ENCODE results near the gene OSBP2.
A peak's percentile ranks its signal among the peaks of the same experiment; 100 is the strongest.

The OSBP2 gene

GRCh38 chr22:30908051-30908461, 213.4 kb downstream of the OSBP2 start:
- DNase-seq, result no peak

GRCh38 chr22:30909306-30909705, 214.6 kb downstream of the OSBP2 start:
- DNase-seq, result no peak

GRCh38 chr22:30910358-30910757, 215.7 kb downstream of the OSBP2 start:
- no peak for DNase-seq

- DNase-seq, result no peak
Observed at GRCh38 chr22:30918761-30919160, 224.1 kb downstream of the OSBP2 start.

- no peak for DNase-seq
Observed at GRCh38 chr22:30919973-30920372, 225.3 kb downstream of the OSBP2 start.

GRCh38 chr22:30920407-30920806, 225.7 kb downstream of the OSBP2 start:
- DNase-seq, result peak; percentile 55 to 85 (median 80)

GRCh38 chr22:30921108-30921507, 226.4 kb downstream of the OSBP2 start:
- DNase-seq, result no peak

GRCh38 chr22:30922151-30922611, 227.5 kb downstream of the OSBP2 start:
- peak; percentile 23 to 70 (median 46) for DNase-seq

- DNase-seq, result no peak
Observed at GRCh38 chr22:30923168-30923900, 228.7 kb downstream of the OSBP2 start.

- no peak for DNase-seq
Observed at GRCh38 chr22:30925667-30926066, 231.0 kb downstream of the OSBP2 start.

- no peak for DNase-seq
Observed at GRCh38 chr22:30926706-30927105, 232.0 kb downstream of the OSBP2 start.

GRCh38 chr22:30927806-30928205, 233.1 kb downstream of the OSBP2 start:
- no peak for DNase-seq

GRCh38 chr22:30928401-30928800, 233.7 kb downstream of the OSBP2 start:
- DNase-seq, result no peak

GRCh38 chr22:30930228-30930627, 235.6 kb downstream of the OSBP2 start:
- no peak for DNase-seq

- DNase-seq, result no peak
Observed at GRCh38 chr22:30931541-30932300, 237.0 kb downstream of the OSBP2 start.

- no peak for DNase-seq
Observed at GRCh38 chr22:30932661-30933060, 238.0 kb downstream of the OSBP2 start.

GRCh38 chr22:30933457-30933856, 238.8 kb downstream of the OSBP2 start:
- DNase-seq, result no peak

GRCh38 chr22:30934053-30934452, 239.4 kb downstream of the OSBP2 start:
- DNase-seq, result no peak

GRCh38 chr22:30940685-30941362, 246.2 kb downstream of the OSBP2 start:
- DNase-seq, result peak in 2 of 4 experiments; percentile 24 to 35

- DNase-seq, result no peak
Observed at GRCh38 chr22:30941363-30941740, 246.7 kb downstream of the OSBP2 start.

- peak in 2 of 4 experiments; percentile 21 to 57 for DNase-seq
Observed at GRCh38 chr22:30943368-30943767, 248.7 kb downstream of the OSBP2 start.

- DNase-seq, result no peak
Observed at GRCh38 chr22:30944986-30945385, 250.3 kb downstream of the OSBP2 start.

- no peak for DNase-seq
Observed at GRCh38 chr22:30945653-30946052, 251.0 kb downstream of the OSBP2 start.

- no peak for DNase-seq
Observed at GRCh38 chr22:30946354-30946753, 251.7 kb downstream of the OSBP2 start.

Data from activated naive CD4-positive, alpha-beta T cell (primary cell).